HCT116 (cell line): ENCODE measurements around the gene RBM38. TPM values are rescaled to one million over a fixed set of nuclear protein-coding genes. Genes with fewer than 3 reads are reported as not detected.

Source experiments
- ATAC-seq: fragments of 200-7000 bp; cut with Tn5 transposase; 2 replicates; pipeline ENCODE4 v1.9.1; 2020; ENCODE audit warnings: mild to moderate bottlenecking, moderate library complexity
- BruUV-seq: library from RNA; stranded (reverse); fragments of 400-500 nt; replicated peaks from 2 replicates; lab custom pipeline; 2021; lab: Mats Ljungman, UMichigan
- CTCF ChIA-PET: fragments of 300-600 bp; sonication (Branson Sonifier 250); formaldehyde crosslinking; loops from one replicate; lab custom pipeline; 2021; ENCODE audit warnings: antibody characterized with exemption; lab: Charles Lee
- POLR2A ChIA-PET: fragments of 300-600, 350-600 bp; sonication (Branson Sonifier 250); formaldehyde crosslinking; loops from one replicate; lab custom pipeline; 2021; ENCODE audit warnings: antibody characterized with exemption; lab: Charles Lee
- RAD21 ChIA-PET, 2 experiments: fragments of 300-600 bp; sonication (Branson Sonifier 250); formaldehyde crosslinking; loops; one replicate each; lab custom pipeline; 2023; ENCODE audit warnings: low total read pairs in 2 of 2; ENCODE audit not compliant: uncharacterized antibody in 2 of 2, unreplicated experiment in 2 of 2, low non-redundant PET in 1 of 2; lab: Charles Lee
- DNase-seq: peaks from one replicate; pipeline ENCODE4 v3.0.0-alpha.2; 2010; ENCODE audit warnings: low read depth, low spot score
- H2AFZ ChIP-seq: fragments of 200-600 bp; shearing (Covaris generic), sonication (generic); 2 replicates; pipeline ENCODE4 v1.6.1; 2017; ENCODE audit warnings: low read depth, mixed run types, mixed read lengths, antibody characterized with exemption, low read length; ENCODE audit not compliant: poor library complexity, severe bottlenecking
- H3K27ac ChIP-seq: 2 replicates; pipeline ENCODE4 v1.5.1; 2012; ENCODE audit warnings: low read depth, low read length
- H3K27me3 ChIP-seq: fragments of 200-600 bp; sonication (generic); 2 replicates; pipeline ENCODE4 v1.6.1; 2016; ENCODE audit warnings: mixed run types, low read length, mixed read lengths; ENCODE audit not compliant: insufficient read depth
- H3K36me3 ChIP-seq, 2 experiments: fragments of 200-500 bp in 1 of 2; fragments of 200-600 bp in 1 of 2; sonication (Bioruptor generic) in 1 of 2; sonication (generic) in 1 of 2; 2 replicates each; pipeline versions ENCODE4 v1.5.1 to v1.6.1; 2014 to 2016; ENCODE audit warnings: low read length in 2 of 2, inconsistent platforms in 1 of 2, mixed read lengths in 1 of 2, mixed run types in 1 of 2; ENCODE audit not compliant: insufficient read depth in 2 of 2, control insufficient read depth in 1 of 2
- H3K4me1 ChIP-seq, 2 experiments: fragments of 200-600 bp in 1 of 2; sonication (generic) in 1 of 2; 2 replicates each; pipeline versions ENCODE4 v1.5.1 to v1.6.1; 2012 to 2017; ENCODE audit warnings: low read length in 2 of 2, inconsistent platforms in 1 of 2, mild to moderate bottlenecking in 1 of 2, mixed read lengths in 1 of 2, mixed run types in 1 of 2, moderate library complexity in 1 of 2; ENCODE audit not compliant: insufficient read depth in 2 of 2, control insufficient read depth in 1 of 2
- H3K4me2 ChIP-seq: fragments of 200-600 bp; sonication (generic); 2 replicates; pipeline ENCODE4 v1.6.1; 2017; ENCODE audit warnings: mixed run types, low read length, mixed read lengths
- H3K4me3 ChIP-seq, 2 experiments: fragments of 200-600 bp in 1 of 2; sonication (generic) in 1 of 2; replicated peaks in 1 of 2; 2 replicates each; pipeline ENCODE4 v1.5.1; 2011 to 2016; ENCODE audit warnings: low read length in 2 of 2, control low read depth in 1 of 2, low read depth in 1 of 2, mild to moderate bottlenecking in 1 of 2, mixed read lengths in 1 of 2, mixed run types in 1 of 2
- H3K79me2 ChIP-seq: fragments of 200-600 bp; sonication (generic); 2 replicates; pipeline ENCODE4 v1.6.1; 2017; ENCODE audit warnings: mild to moderate bottlenecking, mixed run types, low read length, moderate library complexity, mixed read lengths; ENCODE audit not compliant: insufficient read depth
- H3K9ac ChIP-seq: fragments of 200-600 bp; sonication (generic); 2 replicates; pipeline ENCODE4 v1.6.1; 2016; ENCODE audit warnings: low read length, mixed read lengths
- H3K9me2 ChIP-seq: fragments of 200-600 bp; sonication (generic), shearing (Covaris generic); 2 replicates; pipeline ENCODE4 v1.6.1; 2017; ENCODE audit warnings: mixed run types, mild to moderate bottlenecking, moderate library complexity; ENCODE audit not compliant: insufficient read depth
- H3K9me3 ChIP-seq, 2 experiments: fragments of 200-500 bp in 1 of 2; fragments of 200-600 bp in 1 of 2; sonication (Bioruptor generic) in 1 of 2; sonication (generic) in 1 of 2; 2 replicates each; pipeline ENCODE4 v1.6.1; 2014 to 2017; ENCODE audit warnings: low read length in 2 of 2, mixed read lengths in 2 of 2, inconsistent platforms in 1 of 2, low read depth in 1 of 2, mild to moderate bottlenecking in 1 of 2, mixed run types in 1 of 2, moderate library complexity in 1 of 2; ENCODE audit not compliant: control insufficient read depth in 1 of 2, insufficient read depth in 1 of 2
- H4K20me1 ChIP-seq: fragments of 200-600 bp; sonication (generic), shearing (Covaris generic); 2 replicates; pipeline ENCODE4 v1.6.1; 2017; ENCODE audit warnings: mixed run types, mild to moderate bottlenecking, moderate library complexity; ENCODE audit not compliant: insufficient read depth
- CBX3 ChIP-seq: IDR thresholded peaks from 2 replicates; pipeline ENCODE4 v1.6.1; 2012; ENCODE audit warnings: low read depth
- CEBPB ChIP-seq: IDR thresholded peaks from 2 replicates; pipeline ENCODE4 v1.6.1; 2012; ENCODE audit warnings: low read depth
- EGR1 ChIP-seq: IDR thresholded peaks from 2 replicates; pipeline ENCODE4 v1.6.1; 2012; ENCODE audit warnings: low read depth
- EZH2phosphoT487 ChIP-seq: fragments of 200-600 bp; IDR thresholded peaks from 2 replicates; pipeline ENCODE4 v1.6.1; 2018; ENCODE audit warnings: antibody characterized with exemption, borderline replicate concordance
- POLR2AphosphoS5 ChIP-seq: IDR thresholded peaks from 2 replicates; pipeline ENCODE4 v1.6.1; 2011; ENCODE audit warnings: mild to moderate bottlenecking, low read depth, low read length, moderate library complexity
- RAD21 ChIP-seq: IDR thresholded peaks from 2 replicates; pipeline ENCODE4 v1.6.1; 2012; ENCODE audit warnings: low read depth, mild to moderate bottlenecking
- SIN3A ChIP-seq: IDR thresholded peaks from 2 replicates; pipeline ENCODE4 v1.6.1; 2012; ENCODE audit warnings: low read depth
- SP1 ChIP-seq: IDR thresholded peaks from 2 replicates; pipeline ENCODE4 v1.6.1; 2012; ENCODE audit warnings: low read depth
- SRF ChIP-seq: IDR thresholded peaks from 2 replicates; pipeline ENCODE4 v1.6.1; 2012; ENCODE audit warnings: low read depth
- TCF7L2 ChIP-seq: IDR thresholded peaks from 2 replicates; pipeline ENCODE4 v1.7.0; 2011; ENCODE audit warnings: borderline replicate concordance, inconsistent platforms; ENCODE audit not compliant: insufficient read depth, insufficient read length; ENCODE audit errors: extremely low read depth
- YY1 ChIP-seq: IDR thresholded peaks from 2 replicates; pipeline ENCODE4 v1.6.1; 2011; ENCODE audit warnings: low read length, low read depth, moderate library complexity, mild to moderate bottlenecking; ENCODE audit not compliant: insufficient replicate concordance; ENCODE audit errors: extremely low read depth
- ZFX ChIP-seq: fragments of 450-650 bp; IDR thresholded peaks from 2 replicates; pipeline ENCODE4 v1.6.1; 2017
- ZNF274 ChIP-seq: fragments of 200-500 bp; sonication (Bioruptor generic); IDR thresholded peaks from 2 replicates; pipeline ENCODE4 v1.6.1; 2014; ENCODE audit warnings: mild to moderate bottlenecking, low read depth, low read length, inconsistent platforms
- intact Hi-C: fragments of 100-400 bp; cut with micrococcal nuclease; formaldehyde crosslinking; loops from 2 replicates; pipeline ENCODE4 v1.10.0; 2022
- total RNA-seq: library from RNA; stranded (reverse); gene quantifications from one replicate; pipeline ENCODE4 v1.2.1, GENCODE V29; 2021; ENCODE audit not compliant: unreplicated experiment
- TF ChIP-seq, protein P1 (sequence below), 3 experiments: fragments of 200-600 bp in 1 of 3; sonication (generic) in 1 of 3; IDR thresholded peaks in 2 of 3; conservative IDR thresholded peaks in 1 of 3; 2 replicates each; pipeline ENCODE4 v1.5.1; 2012 to 2017; ENCODE audit warnings: low read depth in 2 of 3, low read length in 2 of 3, antibody characterized with exemption in 1 of 3, borderline replicate concordance in 1 of 3, control low read depth in 1 of 3, mild to moderate bottlenecking in 1 of 3, mixed read lengths in 1 of 3, mixed run types in 1 of 3, moderate library complexity in 1 of 3; ENCODE audit not compliant: insufficient read depth in 1 of 3
- TF ChIP-seq, protein P2 (sequence below): IDR thresholded peaks from 2 replicates; pipeline ENCODE4 v1.6.1; 2011; ENCODE audit warnings: mild to moderate bottlenecking, low read length, moderate library complexity; ENCODE audit not compliant: insufficient replicate concordance; ENCODE audit errors: extremely low read depth
- TF ChIP-seq, protein P3 (sequence below): IDR thresholded peaks from 2 replicates; pipeline ENCODE4 v1.6.1; 2012; ENCODE audit warnings: low read depth
- TF ChIP-seq, protein P4 (sequence below): IDR thresholded peaks from 2 replicates; pipeline ENCODE4 v1.6.1; 2012
- TF ChIP-seq, protein P5 (sequence below): IDR thresholded peaks from 2 replicates; pipeline ENCODE4 v1.6.1; 2012

The RBM38 gene
- total RNA-seq, 1 experiment from 2014 or later, result 36.2 TPM

DNA sequence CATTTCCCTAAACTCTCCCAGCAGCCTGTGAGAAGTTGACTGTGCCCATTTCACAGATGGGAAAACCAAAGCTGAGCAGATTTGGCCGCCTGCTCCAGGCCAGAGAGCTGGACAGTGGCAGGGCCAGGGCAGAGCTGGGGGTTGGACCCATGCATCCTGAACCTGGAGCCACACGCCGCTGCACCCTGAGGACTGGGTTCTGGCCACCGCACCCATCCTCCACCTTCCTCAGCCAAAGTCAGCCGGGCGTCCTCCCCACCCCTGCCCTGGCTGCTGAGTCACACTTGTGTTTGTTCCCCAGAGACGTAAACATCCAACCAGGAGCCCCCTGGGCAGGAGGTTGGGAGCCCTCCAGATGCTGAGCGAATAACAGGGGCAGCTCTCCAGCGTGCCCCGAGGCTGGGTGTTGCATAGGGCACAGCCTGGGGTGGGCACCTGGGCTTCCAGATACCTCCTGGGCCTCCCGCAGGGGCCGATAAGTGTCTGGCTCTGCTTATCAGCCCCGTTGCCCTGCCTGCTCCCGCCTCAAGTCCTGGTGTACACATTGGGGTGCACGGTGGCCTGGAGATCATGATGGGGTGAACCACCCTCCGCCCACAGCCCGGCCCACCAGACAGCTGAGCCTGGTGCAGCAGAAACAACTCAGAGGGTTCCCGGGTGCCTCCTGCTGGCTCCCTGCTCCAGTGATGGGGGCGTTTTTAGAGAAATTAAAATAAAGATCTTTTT, 23.8 kb downstream of the RBM38 start:
- RAD21 ChIA-PET, result no interaction called here
- TF ChIP-seq POLR2AphosphoS5 (no peak), ZNF274 (no peak), CBX3 (no peak), SRF (no peak), EZH2phosphoT487 (no peak), ZFX (no peak), SP1 (no peak), RAD21 (no peak), CEBPB (no peak), SIN3A (no peak), EGR1 (no peak), YY1 (no peak), TCF7L2 (no peak)
- TF ChIP-seq, protein P1, sequence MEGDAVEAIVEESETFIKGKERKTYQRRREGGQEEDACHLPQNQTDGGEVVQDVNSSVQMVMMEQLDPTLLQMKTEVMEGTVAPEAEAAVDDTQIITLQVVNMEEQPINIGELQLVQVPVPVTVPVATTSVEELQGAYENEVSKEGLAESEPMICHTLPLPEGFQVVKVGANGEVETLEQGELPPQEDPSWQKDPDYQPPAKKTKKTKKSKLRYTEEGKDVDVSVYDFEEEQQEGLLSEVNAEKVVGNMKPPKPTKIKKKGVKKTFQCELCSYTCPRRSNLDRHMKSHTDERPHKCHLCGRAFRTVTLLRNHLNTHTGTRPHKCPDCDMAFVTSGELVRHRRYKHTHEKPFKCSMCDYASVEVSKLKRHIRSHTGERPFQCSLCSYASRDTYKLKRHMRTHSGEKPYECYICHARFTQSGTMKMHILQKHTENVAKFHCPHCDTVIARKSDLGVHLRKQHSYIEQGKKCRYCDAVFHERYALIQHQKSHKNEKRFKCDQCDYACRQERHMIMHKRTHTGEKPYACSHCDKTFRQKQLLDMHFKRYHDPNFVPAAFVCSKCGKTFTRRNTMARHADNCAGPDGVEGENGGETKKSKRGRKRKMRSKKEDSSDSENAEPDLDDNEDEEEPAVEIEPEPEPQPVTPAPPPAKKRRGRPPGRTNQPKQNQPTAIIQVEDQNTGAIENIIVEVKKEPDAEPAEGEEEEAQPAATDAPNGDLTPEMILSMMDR (IDR thresholded peaks at IDR 0.05 in 2 of 3, conservative IDR thresholded peaks at IDR 0.05 in 1 of 3; ENCODE audit: borderline replicate concordance in 1 of 3, insufficient read depth in 1 of 3, low read depth in 2 of 3, low read length in 2 of 3), result no peak
- TF ChIP-seq, protein P2, sequence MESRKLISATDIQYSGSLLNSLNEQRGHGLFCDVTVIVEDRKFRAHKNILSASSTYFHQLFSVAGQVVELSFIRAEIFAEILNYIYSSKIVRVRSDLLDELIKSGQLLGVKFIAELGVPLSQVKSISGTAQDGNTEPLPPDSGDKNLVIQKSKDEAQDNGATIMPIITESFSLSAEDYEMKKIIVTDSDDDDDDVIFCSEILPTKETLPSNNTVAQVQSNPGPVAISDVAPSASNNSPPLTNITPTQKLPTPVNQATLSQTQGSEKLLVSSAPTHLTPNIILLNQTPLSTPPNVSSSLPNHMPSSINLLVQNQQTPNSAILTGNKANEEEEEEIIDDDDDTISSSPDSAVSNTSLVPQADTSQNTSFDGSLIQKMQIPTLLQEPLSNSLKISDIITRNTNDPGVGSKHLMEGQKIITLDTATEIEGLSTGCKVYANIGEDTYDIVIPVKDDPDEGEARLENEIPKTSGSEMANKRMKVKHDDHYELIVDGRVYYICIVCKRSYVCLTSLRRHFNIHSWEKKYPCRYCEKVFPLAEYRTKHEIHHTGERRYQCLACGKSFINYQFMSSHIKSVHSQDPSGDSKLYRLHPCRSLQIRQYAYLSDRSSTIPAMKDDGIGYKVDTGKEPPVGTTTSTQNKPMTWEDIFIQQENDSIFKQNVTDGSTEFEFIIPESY, result no peak
- TF ChIP-seq, protein P3, sequence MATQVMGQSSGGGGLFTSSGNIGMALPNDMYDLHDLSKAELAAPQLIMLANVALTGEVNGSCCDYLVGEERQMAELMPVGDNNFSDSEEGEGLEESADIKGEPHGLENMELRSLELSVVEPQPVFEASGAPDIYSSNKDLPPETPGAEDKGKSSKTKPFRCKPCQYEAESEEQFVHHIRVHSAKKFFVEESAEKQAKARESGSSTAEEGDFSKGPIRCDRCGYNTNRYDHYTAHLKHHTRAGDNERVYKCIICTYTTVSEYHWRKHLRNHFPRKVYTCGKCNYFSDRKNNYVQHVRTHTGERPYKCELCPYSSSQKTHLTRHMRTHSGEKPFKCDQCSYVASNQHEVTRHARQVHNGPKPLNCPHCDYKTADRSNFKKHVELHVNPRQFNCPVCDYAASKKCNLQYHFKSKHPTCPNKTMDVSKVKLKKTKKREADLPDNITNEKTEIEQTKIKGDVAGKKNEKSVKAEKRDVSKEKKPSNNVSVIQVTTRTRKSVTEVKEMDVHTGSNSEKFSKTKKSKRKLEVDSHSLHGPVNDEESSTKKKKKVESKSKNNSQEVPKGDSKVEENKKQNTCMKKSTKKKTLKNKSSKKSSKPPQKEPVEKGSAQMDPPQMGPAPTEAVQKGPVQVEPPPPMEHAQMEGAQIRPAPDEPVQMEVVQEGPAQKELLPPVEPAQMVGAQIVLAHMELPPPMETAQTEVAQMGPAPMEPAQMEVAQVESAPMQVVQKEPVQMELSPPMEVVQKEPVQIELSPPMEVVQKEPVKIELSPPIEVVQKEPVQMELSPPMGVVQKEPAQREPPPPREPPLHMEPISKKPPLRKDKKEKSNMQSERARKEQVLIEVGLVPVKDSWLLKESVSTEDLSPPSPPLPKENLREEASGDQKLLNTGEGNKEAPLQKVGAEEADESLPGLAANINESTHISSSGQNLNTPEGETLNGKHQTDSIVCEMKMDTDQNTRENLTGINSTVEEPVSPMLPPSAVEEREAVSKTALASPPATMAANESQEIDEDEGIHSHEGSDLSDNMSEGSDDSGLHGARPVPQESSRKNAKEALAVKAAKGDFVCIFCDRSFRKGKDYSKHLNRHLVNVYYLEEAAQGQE, result no peak
- TF ChIP-seq, protein P4, sequence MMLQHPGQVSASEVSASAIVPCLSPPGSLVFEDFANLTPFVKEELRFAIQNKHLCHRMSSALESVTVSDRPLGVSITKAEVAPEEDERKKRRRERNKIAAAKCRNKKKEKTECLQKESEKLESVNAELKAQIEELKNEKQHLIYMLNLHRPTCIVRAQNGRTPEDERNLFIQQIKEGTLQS, result no peak
- TF ChIP-seq, protein P5, sequence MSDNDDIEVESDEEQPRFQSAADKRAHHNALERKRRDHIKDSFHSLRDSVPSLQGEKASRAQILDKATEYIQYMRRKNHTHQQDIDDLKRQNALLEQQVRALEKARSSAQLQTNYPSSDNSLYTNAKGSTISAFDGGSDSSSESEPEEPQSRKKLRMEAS, result no peak
- TF ChIP-seq, all 23 proteins: peak for 0
- no peaks in the 10 kb centered on the region for H3K9me3 ChIP-seq
- ATAC-seq (no peak), DNase-seq (no peak)
- no peak overlapping the region for H3K9ac ChIP-seq
- intact Hi-C loops, result no loop called here
- ChIA-PET POLR2A (no interaction called here), CTCF (no interaction called here)
- no peaks in the 10 kb centered on the region for H3K9me2 ChIP-seq
- H3K4me1 ChIP-seq, result peaks cover 0 to 5% of the 10 kb centered on the region in 2 experiments; a peak in 2 of 4 replicates
- no peak overlapping the region; the same call in 1 of the 2 replicates for H3K4me2 ChIP-seq
- no peak overlapping the region for H2AFZ ChIP-seq
- no peak overlapping the region for H3K4me3 ChIP-seq
- H3K27me3 ChIP-seq, result peaks cover 4% of the 10 kb centered on the region; the same call in 1 of the 2 replicates
- H3K79me2 ChIP-seq, result no peaks in the 10 kb centered on the region
- no peaks in the 10 kb centered on the region for H3K36me3 ChIP-seq
- H3K27ac ChIP-seq, result no peak overlapping the region
- BruUV-seq, result no TSS peak
- no peaks in the 10 kb centered on the region for H4K20me1 ChIP-seq
